ENCODE results near the gene IQSEC1.

The IQSEC1 gene

GRCh38 chr3:12963922-12964701 lies 109.1 kb downstream of the IQSEC1 start:
- no peak for DNase-seq

GRCh38 chr3:12963231-12963896 lies 109.9 kb downstream of the IQSEC1 start:
- no peak for DNase-seq

GRCh38 chr3:12962292-12962691 lies 110.9 kb downstream of the IQSEC1 start:
- no peak for DNase-seq

DNA sequence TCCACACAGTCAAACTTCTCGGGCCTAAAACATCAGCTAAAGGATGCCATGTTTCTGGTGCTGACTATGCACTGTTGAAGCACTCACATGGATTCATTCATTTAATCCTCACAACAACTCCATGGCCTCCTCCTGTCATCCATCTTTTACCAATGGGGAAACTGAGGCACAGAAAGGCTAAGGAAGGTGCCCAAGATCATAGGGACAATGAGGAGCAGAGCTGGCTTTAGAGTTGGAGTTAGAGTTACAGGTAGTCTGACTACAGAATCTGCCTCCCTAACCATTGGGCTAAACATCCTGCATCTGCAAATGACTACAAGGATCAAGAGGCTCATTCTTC lies 111.6 kb downstream of the IQSEC1 start:
- no peak for DNase-seq

DNA sequence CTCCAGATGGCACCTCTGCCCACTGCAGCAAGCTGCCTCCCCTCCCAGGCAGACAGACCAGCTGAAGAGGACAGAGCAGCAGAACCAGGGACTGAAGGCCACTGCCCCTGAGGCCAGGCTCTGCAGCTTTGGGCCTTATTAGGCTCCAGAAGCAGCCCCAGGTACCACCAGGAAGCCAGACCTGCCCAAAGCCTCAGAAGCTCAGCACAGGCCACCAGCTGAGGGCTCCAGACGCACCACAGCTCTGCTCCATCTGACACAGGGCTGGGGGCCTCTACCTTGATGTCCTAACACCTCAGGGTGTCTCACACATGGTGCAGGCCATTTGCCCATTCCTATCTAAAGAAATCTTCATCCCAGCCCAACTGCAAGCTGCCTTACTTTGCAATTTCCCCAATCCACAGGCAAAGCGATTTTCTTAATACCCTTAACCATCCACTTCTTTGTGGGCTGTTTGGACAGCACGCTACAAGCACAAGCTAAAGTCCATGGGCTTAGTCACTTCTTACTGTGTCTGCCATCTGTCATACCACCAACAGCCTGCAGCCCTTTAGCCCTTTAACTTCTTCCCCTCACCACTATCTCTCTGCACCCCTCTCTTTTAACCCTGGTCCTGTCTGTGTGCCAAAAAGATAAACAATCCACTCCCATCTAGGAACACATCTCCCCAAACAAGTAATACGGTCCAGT lies 112.1 kb downstream of the IQSEC1 start:
- no peak for DNase-seq

DNA sequence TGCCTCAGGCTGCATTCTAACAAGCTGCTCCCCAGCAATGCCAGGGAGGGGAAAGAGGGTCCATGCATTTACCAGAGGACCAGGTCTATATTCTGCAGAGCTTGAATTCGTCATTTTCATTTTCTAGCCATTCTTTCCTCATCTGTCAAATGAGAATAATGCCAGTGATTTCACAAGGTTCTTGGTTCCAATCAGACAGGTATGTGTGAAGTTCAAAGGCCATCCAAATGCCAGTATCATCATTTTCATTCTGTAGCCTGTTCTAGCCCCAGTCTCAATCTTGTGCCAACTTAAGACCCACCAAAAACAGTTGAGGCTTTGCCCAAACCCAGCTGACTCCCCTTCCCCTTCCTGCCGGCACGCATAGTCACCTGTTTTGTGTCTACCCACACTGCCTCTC lies 112.7 kb downstream of the IQSEC1 start:
- no peak for DNase-seq

GRCh38 chr3:12959838-12960378 lies 113.3 kb downstream of the IQSEC1 start:
- peak in 1 of 2 donors; percentile 49 for DNase-seq

DNA sequence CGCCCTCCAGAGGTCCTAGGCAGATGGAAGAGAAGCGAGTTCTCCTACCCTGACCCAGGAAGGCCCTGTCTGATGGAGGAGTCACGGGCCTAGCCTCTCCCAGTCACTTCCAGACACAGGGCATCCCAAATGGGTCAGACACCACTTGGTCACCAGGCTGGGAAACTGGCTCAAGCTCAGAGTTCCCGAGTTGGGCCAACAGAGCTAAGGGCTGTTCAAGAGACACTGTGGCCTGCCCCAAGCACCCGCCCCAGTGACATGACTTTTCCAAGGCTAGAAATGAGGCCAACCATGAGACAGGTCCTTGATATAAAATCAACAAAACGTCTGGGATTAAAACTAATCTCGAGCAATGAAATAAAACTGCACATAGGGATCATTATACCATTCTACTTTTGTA lies 113.8 kb downstream of the IQSEC1 start:
- no peak for DNase-seq

- no peak for DNase-seq
Measured at GRCh38 chr3:12957824-12958792, 115.1 kb downstream of the IQSEC1 start.

GRCh38 chr3:12957339-12957738 lies 115.9 kb downstream of the IQSEC1 start:
- DNase-seq, result no peak

DNA sequence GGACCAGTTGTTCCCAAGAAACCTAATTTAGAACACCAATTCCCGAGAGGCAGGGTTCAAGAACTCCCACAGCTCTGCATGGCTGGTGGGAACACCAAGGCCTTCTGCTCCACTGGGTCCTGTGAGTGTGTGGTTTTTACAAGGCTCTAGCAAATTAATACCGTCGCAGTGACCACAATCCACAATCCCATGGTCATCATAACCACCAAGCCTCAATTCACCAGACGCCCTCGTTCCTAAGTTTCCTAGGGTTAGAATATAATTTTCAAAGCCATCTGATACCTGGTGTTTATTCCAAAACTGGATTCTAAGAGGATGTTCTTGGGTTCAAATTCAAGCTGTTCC lies 116.9 kb downstream of the IQSEC1 start:
- DNase-seq, result no peak

DNA sequence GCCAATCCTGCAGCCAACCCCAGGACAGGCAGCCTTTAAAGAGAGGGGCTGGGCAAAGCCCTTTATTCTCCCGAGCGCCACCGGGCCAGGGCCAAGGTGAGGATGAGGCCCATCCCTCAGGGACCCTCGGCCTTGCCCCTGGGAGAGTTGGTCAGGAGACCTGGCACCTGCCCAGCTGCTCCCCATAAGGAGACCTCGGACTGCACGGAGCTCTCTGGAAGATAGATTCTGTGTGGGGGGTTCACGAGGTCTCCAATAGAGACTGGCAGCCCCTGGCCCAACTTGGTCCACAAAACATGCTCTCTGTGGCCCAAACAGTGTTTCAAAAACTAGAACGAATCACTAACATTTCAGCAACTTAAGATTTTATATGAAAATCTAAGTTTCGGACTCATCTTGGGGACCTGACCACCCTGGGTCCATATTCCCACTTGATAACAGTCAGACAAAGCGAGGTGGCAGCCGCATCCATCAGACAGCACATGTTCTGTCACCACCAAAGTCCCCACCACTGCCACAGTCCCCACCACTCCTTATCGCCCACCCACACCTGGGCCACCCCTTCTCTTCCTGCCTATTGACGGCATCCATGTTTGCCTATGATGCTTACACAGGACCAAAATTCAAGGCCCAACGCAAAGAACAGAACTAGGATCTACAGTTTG lies 117.4 kb downstream of the IQSEC1 start:
- no peak for DNase-seq

GRCh38 chr3:12954891-12955650 lies 118.2 kb downstream of the IQSEC1 start:
- DNase-seq, result peak in 1 of 2 donors; percentile 66

DNA sequence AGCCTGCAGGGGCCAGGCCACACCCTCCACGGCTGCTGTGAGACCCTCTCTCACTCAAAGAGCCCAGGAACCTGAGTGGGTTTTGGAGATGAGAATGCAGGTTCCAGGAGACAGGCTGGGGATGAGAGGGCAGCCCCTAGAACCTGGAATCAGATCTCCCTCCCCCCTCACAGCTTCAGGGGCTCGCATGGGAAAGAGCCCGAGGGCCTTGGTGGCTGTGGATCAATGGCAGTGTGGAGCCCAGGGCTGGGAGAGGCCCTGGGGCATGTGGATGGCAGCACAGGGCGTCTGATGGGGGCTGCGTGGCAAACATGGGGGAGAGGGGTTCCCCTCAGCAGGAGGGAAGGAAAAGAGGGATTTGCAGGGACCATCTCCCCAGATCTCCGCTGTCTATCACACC lies 119.0 kb downstream of the IQSEC1 start:
- no peak for DNase-seq

GRCh38 chr3:12953201-12953995 lies 119.8 kb downstream of the IQSEC1 start:
- DNase-seq, result no peak

GRCh38 chr3:12952343-12953200 lies 120.7 kb downstream of the IQSEC1 start:
- no peak for DNase-seq

DNA sequence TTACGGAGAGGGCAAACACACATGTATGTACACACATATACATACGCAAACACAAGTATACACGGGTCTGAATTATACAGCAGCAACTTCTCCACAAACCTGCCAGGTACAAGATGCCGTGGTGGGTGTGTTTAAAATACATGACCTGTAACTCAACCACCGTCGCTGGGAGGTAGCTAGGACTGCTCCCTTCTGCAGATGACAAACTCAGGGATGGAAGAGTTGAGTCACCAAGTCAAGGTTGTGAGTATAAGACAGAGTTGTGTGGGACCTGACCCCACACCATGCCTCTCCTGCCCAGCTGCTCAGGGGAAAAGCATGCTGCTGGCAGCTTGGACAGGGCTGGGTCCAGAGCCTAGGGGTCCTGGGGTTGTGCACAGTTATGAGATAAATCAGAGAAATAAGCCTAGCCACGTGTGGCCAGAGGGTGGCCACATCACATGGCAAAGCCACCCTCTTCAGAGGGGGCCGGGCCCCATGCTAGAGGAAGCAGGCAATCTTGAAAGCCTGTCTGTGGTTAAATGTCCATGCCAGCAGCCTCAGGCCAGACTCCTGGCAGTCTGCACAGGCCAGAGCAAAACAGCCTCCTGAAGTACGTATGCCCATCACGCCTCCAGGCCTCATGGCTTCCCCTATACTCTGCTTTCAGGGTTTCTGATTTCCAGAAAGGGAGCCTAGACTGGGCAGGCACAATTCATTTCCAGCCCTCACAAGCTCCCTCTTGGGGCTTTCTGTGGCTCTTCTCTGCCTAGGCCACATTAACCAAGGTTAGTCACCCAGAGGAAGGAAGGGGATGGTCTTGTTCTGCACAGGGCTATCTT lies 124.1 kb downstream of the IQSEC1 start:
- DNase-seq, result no peak

DNA sequence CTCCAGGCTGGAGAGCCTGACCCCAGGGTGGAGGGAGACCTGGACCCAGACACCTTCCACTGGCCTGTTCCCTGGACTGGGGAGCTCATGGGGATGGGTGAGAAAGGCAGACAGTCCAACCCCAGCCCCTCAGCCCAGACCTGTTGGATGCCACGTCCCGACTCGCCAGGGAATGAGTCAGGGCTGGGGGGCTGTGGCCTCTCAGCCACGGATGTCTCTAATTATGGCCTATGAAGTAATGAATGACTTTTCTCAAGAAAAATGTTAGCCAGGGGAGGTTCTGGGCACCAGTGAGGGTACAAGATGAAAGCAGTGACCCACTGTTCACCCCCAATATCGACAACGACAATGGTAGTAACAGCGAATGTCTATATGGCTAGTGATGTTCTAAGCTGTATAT lies 124.9 kb downstream of the IQSEC1 start:
- DNase-seq, result no peak
